ENCODE measurements around the gene MTIF3. TPM values are rescaled to one million over a fixed set of nuclear protein-coding genes. Genes with fewer than 3 reads are reported as not detected.

Gene MTIF3
- total RNA-seq, 2 donors from 2014 or later = 28.3 to 29.5 TPM

DNA sequence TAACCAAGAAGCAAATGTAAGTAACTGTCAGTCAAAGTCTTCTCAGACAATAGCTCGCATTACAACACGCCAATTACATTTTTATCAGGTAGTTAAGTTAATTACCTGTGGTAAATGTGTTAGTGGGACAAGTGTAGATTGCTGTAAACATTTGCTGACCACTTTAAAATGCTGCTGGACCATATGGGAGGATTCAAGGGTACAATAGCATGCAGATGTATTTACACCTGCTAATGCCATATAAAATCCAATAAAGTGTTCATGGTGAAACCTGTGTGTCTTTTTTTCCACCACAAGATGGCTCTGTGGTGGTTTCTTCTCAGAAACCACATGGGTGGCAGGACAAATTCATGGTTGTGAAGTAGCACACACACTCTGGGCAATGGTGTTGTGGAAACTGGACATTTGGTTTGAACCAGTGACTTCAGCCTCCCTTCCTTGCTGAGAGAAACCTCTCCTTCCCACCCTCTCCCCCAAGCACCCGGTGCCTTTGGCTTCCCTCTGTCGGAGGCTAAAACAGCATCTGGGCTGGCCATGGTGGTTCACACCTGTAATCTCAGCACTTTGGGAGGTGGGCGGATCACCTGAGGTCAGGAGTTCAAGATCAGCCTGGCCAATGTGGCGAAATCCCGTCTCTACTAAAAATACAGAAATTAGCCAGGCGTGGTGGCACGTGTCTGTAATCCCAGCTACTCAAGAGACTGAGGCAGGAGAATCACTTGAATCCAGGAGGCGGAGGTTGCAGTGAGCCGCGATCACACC lies 44.0 kb downstream of the MTIF3 start:
- DNase-seq (ENCODE audit: low spot score) = no peak
- Histone ChIP-seq H3K27me3 (replicated peaks; ENCODE audit: insufficient read depth) (no peaks in the 10 kb centered on the region), H3K27ac (no peak overlapping the region), H3K4me3 (no peak overlapping the region), H3K4me1 (ENCODE audit: control insufficient read depth in 1 of 2, low read depth in 2 of 2) (peaks cover 5 to 14% of the 10 kb centered on the region in 2 donors), H3K36me3 (no peaks in the 10 kb centered on the region), H3K9me3 (no peaks in the 10 kb centered on the region)
- no peak for ATAC-seq (ENCODE audit: insufficient number of reproducible peaks, low FRiP score, low read depth)
- TF ChIP-seq, protein P1, sequence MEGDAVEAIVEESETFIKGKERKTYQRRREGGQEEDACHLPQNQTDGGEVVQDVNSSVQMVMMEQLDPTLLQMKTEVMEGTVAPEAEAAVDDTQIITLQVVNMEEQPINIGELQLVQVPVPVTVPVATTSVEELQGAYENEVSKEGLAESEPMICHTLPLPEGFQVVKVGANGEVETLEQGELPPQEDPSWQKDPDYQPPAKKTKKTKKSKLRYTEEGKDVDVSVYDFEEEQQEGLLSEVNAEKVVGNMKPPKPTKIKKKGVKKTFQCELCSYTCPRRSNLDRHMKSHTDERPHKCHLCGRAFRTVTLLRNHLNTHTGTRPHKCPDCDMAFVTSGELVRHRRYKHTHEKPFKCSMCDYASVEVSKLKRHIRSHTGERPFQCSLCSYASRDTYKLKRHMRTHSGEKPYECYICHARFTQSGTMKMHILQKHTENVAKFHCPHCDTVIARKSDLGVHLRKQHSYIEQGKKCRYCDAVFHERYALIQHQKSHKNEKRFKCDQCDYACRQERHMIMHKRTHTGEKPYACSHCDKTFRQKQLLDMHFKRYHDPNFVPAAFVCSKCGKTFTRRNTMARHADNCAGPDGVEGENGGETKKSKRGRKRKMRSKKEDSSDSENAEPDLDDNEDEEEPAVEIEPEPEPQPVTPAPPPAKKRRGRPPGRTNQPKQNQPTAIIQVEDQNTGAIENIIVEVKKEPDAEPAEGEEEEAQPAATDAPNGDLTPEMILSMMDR (IDR thresholded peaks at IDR 0.05) = peak; percentile 33

DNA sequence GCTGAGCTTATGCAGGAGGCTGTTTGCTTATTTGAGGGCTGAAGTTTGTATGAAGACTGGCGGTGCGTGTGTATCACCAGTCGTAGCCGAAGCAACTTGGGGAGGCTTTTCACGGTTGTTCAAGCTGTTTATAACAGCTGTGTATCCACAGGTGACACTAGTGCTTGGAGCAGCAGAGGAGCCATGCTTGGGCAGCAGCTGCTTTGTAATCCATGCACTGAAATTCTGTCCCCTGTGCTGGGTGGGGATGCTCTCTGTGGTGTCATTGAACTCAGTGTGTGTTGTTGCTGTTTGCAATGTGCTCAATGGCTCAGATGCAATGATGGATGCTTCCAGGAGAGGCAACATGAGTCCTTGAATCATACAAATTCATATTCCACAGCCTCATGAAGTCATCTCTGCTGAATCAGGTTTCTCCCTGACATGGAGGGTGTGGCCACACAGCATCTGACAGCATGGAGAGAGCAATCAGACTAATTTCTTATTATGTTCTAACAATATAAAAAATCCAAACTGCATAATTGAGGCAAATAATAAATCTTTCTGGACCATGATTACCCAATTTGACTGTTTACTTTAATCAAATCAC lies 44.7 kb downstream of the MTIF3 start:
- TF ChIP-seq, protein P1 (IDR thresholded peaks at IDR 0.05) = no peak
- H3K27ac ChIP-seq = no peak overlapping the region
- H3K36me3 ChIP-seq = no peaks in the 10 kb centered on the region
- no peak overlapping the region for H3K4me3 ChIP-seq
- no peaks in the 10 kb centered on the region for H3K27me3 ChIP-seq (replicated peaks; ENCODE audit: insufficient read depth)
- DNase-seq (ENCODE audit: low spot score) = no peak
- H3K4me1 ChIP-seq (ENCODE audit: control insufficient read depth in 1 of 2, low read depth in 2 of 2) = peaks cover 5 to 14% of the 10 kb centered on the region in 2 donors
- no peaks in the 10 kb centered on the region for H3K9me3 ChIP-seq
- no peak for ATAC-seq (ENCODE audit: insufficient number of reproducible peaks, low FRiP score, low read depth)

DNA sequence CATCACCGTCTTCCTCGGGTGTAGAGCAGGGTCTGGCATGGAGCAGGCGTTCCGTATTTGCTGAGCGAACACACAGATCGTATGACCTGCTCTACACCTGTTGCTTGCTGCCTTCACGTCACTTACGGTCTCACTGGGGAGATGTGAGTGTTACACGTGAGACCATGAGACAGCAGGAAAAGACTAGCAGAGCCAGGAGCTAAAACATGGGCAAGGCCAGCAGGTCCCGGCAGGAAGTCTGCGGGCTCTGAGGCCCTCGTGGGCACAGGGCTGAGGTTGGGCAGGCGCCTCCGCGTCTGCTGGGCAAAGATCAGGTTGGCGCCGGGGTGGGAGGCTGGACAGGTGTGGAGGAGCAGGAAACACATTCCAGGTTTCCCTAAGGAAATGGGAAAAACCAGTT lies 45.7 kb downstream of the MTIF3 start:
- TF ChIP-seq, protein P1 (IDR thresholded peaks at IDR 0.05) = no peak
- Histone ChIP-seq H3K36me3 (no peaks in the 10 kb centered on the region), H3K4me1 (ENCODE audit: control insufficient read depth in 1 of 2, low read depth in 2 of 2) (peaks cover 5 to 14% of the 10 kb centered on the region in 2 donors), H3K9me3 (no peaks in the 10 kb centered on the region), H3K27ac (no peak overlapping the region), H3K27me3 (replicated peaks; ENCODE audit: insufficient read depth) (no peaks in the 10 kb centered on the region), H3K4me3 (no peak overlapping the region)
- no peak for DNase-seq (ENCODE audit: low spot score)
- ATAC-seq (ENCODE audit: insufficient number of reproducible peaks, low FRiP score, low read depth) = no peak

DNA sequence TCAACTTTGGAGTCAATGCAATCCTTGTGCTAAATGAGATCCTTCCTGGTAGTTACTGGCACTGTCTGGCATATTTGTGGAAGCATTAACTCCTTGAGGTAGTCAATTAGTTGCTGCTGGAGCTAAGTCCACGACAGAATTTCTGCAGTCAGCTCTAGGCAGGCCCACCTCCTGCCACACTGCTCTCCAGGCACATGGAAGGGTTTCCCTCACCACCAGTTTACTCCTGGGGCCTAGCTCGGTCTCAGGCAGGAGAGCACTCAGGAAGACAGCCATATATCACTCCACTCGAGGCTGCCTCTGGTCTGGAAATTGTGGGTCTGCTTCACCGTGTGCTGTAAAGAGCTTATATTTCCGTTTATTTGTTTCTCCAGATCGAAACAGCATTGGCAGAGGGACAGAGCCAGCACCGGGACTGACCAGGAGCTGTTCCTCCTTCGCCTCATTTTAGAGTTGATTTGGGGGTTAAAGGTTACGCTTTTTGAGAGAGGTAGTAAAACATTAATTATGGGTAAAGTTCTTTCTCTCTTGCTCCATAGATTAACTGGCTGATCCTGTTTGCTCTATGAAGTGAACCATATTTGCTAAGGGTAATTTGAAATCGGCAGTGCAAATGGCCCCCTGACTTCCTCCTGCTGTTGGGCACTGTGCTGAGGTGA lies 46.5 kb downstream of the MTIF3 start:
- no peak for DNase-seq (ENCODE audit: low spot score)
- peak overlapping the region; percentile 29 to 77 for H3K27ac ChIP-seq
- H3K9me3 ChIP-seq = no peaks in the 10 kb centered on the region

More for the DNA sequence above, 46.5 kb downstream of the MTIF3 start:
- no peak for ATAC-seq (ENCODE audit: insufficient number of reproducible peaks, low FRiP score, low read depth)
- no peaks in the 10 kb centered on the region for H3K36me3 ChIP-seq
- TF ChIP-seq, protein P1 (IDR thresholded peaks at IDR 0.05) = no peak
- H3K27me3 ChIP-seq (replicated peaks; ENCODE audit: insufficient read depth) = no peaks in the 10 kb centered on the region
- H3K4me3 ChIP-seq = no peak overlapping the region
- H3K4me1 ChIP-seq (ENCODE audit: control insufficient read depth in 1 of 2, low read depth in 2 of 2) = peaks cover 5 to 14% of the 10 kb centered on the region in 2 donors

All from thoracic aorta (tissue), 2 donors.